AG04449 (cell line): ENCODE data around the gene ZBTB9.
A peak's percentile ranks its signal among the peaks of the same experiment; 100 is the strongest.

ENCODE experiments used
- CTCF ChIA-PET: fragments of 350-600 bp; formaldehyde crosslinking; extraction: SDS; loops from one replicate; lab custom pipeline; 2021; ENCODE audit warnings: antibody characterized with exemption; lab: Yijun Ruan, JAX
- POLR2A ChIA-PET: fragments of 400-600, 350-600 bp; formaldehyde crosslinking; extraction: SDS; loops from one replicate; lab custom pipeline; 2020; ENCODE audit warnings: antibody characterized with exemption, inconsistent platforms; lab: Yijun Ruan, JAX
- DNase-seq: peaks from one replicate; pipeline ENCODE4 v3.0.0-alpha.2; 2010; ENCODE audit warnings: low read depth, low spot score
- H3K4me3 ChIP-seq: 2 replicates; pipeline ENCODE4 v1.5.1; 2011; ENCODE audit warnings: low read depth, mild to moderate bottlenecking, control low read depth, low read length
- TF ChIP-seq, protein P1 (sequence below): IDR thresholded peaks from one replicate; pipeline ENCODE4 v1.5.1; 2011; ENCODE audit warnings: mild to moderate bottlenecking, moderate library complexity, low read length, control low read depth, inconsistent platforms; ENCODE audit not compliant: insufficient read depth; ENCODE audit errors: missing control alignments

ZBTB9 gene

DNA sequence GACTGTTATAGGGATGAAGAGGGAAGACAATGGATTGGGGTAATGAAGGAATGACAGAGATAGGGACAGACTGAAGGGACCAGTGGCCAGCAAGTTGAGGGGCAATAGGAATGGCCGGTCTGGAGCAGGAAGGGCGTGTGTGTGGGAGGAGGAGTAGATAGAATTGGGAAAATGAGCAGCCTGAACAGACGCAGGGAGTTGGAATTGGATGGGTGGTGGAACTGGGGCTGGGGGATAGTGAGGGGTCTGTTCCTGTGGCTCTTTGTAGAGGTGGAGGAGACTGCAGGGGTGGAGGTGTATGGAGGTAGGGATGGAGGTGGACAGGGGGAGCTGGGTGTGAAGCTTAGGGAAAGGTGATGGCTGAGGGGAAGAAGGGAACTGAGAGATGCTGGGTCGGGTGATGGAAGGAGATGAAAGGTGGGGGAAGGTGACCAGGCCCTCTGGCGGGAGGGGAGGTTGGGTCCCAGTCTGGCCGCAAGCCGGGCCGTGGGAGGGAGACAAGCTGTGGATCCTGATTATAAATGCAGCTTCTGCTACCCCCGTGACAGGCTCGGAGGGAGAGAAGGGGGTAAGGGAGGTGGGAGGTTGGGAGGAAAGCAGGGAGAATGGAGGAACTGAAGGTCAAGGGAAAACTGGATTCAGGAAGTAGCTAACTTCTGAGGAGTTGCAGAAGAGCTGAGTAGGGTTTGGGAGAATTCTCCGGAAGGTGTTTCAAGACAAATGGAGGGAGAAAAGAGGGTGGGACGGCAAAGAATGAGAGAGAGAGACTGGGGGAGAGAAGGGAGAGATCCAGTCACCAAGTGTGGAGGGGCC is 29.3 kb upstream of the ZBTB9 start:
- DNase-seq, result no peak
- CTCF ChIA-PET, result interaction anchor here (0.6 to 3.3 kb wide), 14 partner anchors 8 to 658 kb away, joined by 3 to 48 read pairs (median 4); no protein-coding TSS in a partner anchor
- POLR2A ChIA-PET, result interaction anchor here (0.8 to 1.5 kb wide), 2 partner anchors 29 to 125 kb away, joined by 3 to 5 read pairs; partner anchors contain the start of gene ZBTB9
- peak overlapping the region; percentile 66 for H3K4me3 ChIP-seq
- TF ChIP-seq, protein P1, sequence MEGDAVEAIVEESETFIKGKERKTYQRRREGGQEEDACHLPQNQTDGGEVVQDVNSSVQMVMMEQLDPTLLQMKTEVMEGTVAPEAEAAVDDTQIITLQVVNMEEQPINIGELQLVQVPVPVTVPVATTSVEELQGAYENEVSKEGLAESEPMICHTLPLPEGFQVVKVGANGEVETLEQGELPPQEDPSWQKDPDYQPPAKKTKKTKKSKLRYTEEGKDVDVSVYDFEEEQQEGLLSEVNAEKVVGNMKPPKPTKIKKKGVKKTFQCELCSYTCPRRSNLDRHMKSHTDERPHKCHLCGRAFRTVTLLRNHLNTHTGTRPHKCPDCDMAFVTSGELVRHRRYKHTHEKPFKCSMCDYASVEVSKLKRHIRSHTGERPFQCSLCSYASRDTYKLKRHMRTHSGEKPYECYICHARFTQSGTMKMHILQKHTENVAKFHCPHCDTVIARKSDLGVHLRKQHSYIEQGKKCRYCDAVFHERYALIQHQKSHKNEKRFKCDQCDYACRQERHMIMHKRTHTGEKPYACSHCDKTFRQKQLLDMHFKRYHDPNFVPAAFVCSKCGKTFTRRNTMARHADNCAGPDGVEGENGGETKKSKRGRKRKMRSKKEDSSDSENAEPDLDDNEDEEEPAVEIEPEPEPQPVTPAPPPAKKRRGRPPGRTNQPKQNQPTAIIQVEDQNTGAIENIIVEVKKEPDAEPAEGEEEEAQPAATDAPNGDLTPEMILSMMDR, result no peak

GRCh38 chr6:33425668-33426577 is 28.5 kb upstream of the ZBTB9 start:
- no peak for DNase-seq
- H3K4me3 ChIP-seq, result peak overlapping the region; percentile 66
- POLR2A ChIA-PET, result interaction anchor here (0.8 to 1.5 kb wide), 3 partner anchors 9 to 126 kb away, joined by 3 to 5 read pairs (median 4); partner anchors contain the start of gene ZBTB9
- TF ChIP-seq, protein P1, result peak; percentile 70
- CTCF ChIA-PET, result interaction anchor here (0.6 to 3.3 kb wide), 14 partner anchors 9 to 657 kb away, joined by 3 to 48 read pairs (median 4); no protein-coding TSS in a partner anchor

GRCh38 chr6:33426590-33427511 is 27.5 kb upstream of the ZBTB9 start:
- H3K4me3 ChIP-seq, result peak overlapping the region; percentile 66
- TF ChIP-seq, protein P1, result no peak
- CTCF ChIA-PET, result interaction anchor here (1.0 to 3.3 kb wide), 11 partner anchors 9 to 127 kb away, joined by 3 to 48 read pairs (median 5); no protein-coding TSS in a partner anchor
- POLR2A ChIA-PET, result interaction anchor here (1.5 kb wide), 1 partner anchor 27 kb away, joined by 5 read pairs; the partner anchor contains the start of gene ZBTB9
- no peak for DNase-seq

- TF ChIP-seq, protein P1, result peak; percentile 4
- CTCF ChIA-PET, result no interaction called here
These were observed 26.7 kb upstream of the ZBTB9 start for GRCh38 chr6:33427585-33428223.

DNA sequence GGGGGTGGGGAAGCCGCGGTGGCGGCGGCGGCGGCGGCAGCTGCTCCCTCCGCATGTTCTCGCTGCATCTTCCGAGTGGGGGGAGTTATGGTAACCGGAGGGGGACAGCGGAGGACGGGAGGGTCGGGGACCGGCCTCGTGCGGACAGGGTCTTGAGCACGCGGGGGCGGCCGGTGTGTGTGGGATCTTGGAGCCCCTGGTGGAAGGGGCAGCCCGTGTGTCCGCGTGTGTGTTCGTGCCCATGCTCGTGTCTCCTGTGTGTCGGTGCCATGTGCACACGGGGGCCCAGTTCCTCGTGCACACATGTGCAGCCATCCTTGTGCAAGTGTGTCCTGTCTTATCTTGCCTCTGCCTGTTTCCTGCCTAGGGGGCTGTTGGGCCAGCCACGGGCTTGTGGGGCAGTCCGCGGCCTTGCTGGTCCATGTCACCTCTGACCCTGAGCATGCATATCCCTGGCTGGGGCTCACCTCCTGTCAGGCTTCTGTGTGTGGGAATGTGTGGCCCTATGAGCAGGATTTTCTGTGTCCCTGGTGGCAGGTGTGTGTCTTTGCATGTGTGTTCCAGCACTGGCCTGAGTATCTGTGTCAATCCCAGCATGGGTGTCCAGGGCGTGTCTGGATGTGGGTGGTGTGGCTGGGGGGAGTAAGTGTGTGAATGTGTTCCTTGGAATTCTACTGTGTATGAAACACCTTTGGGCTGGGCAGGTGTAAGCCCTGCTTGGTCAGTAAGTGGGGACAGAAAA is 26.0 kb upstream of the ZBTB9 start:
- no peak for DNase-seq
- TF ChIP-seq, protein P1, result peak; percentile 34
- POLR2A ChIA-PET, result no interaction called here
- CTCF ChIA-PET, result interaction anchor here (0.6 to 3.9 kb wide), 4 partner anchors 10 to 38 kb away, joined by 3 to 19 read pairs (median 4); no protein-coding TSS in a partner anchor
- peak overlapping the region; percentile 66 for H3K4me3 ChIP-seq

More at GRCh38 chr6:33427585-33428223, 26.7 kb upstream of the ZBTB9 start:
- POLR2A ChIA-PET, result no interaction called here
- DNase-seq, result no peak
- H3K4me3 ChIP-seq, result peak overlapping the region; percentile 66
